Measurements from ENCODE around the gene TMEFF2.
"Not testable (repeated sequence)": the region's sequence is repeated elsewhere in the genome, so short reads cannot be mapped to it uniquely, and the experiment has no call there.

Gene TMEFF2

GRCh38 chr2:192098814-192099491 is 95.8 kb downstream of the TMEFF2 start:
- DNase-seq (ENCODE audit: low read depth), result no peak
- no peak overlapping the region for H3K4me3 ChIP-seq (ENCODE audit: low read depth, low read length)
- TF ChIP-seq CTCF (IDR thresholded peaks at IDR 0.05; ENCODE audit: control insufficient read depth, extremely low read depth, insufficient read depth), result no peak

- no peak overlapping the region for H3K4me3 ChIP-seq (ENCODE audit: low read depth, low read length)
- no peak for TF ChIP-seq CTCF (IDR thresholded peaks at IDR 0.05; ENCODE audit: control insufficient read depth, extremely low read depth, insufficient read depth)
- DNase-seq (ENCODE audit: low read depth), result no peak
These were observed 103.3 kb downstream of the TMEFF2 start for GRCh38 chr2:192091476-192091875.

- TF ChIP-seq CTCF (IDR thresholded peaks at IDR 0.05; ENCODE audit: control insufficient read depth, extremely low read depth, insufficient read depth), result no peak
- no peak for DNase-seq (ENCODE audit: low read depth)
- no peak overlapping the region for H3K4me3 ChIP-seq (ENCODE audit: low read depth, low read length)
These were observed 103.8 kb downstream of the TMEFF2 start for GRCh38 chr2:192090911-192091310.

- no peak for DNase-seq (ENCODE audit: low read depth)
- no peak overlapping the region for H3K4me3 ChIP-seq (ENCODE audit: low read depth, low read length)
- no peak for TF ChIP-seq CTCF (IDR thresholded peaks at IDR 0.05; ENCODE audit: control insufficient read depth, extremely low read depth, insufficient read depth)
These were observed 107.3 kb downstream of the TMEFF2 start for GRCh38 chr2:192087398-192087958.

- H3K4me3 ChIP-seq (ENCODE audit: low read depth, low read length), result no peak overlapping the region
- DNase-seq (ENCODE audit: low read depth), result no peak
- no peak for TF ChIP-seq CTCF (IDR thresholded peaks at IDR 0.05; ENCODE audit: control insufficient read depth, extremely low read depth, insufficient read depth)
These were observed 112.6 kb downstream of the TMEFF2 start for GRCh38 chr2:192082121-192082520.

- H3K4me3 ChIP-seq (ENCODE audit: low read depth, low read length); DNase-seq (ENCODE audit: low read depth): not testable (repeated sequence)
These were observed 114.6 kb downstream of the TMEFF2 start for GRCh38 chr2:192080096-192080495.

- no peak for DNase-seq (ENCODE audit: low read depth)
- TF ChIP-seq CTCF (IDR thresholded peaks at IDR 0.05; ENCODE audit: control insufficient read depth, extremely low read depth, insufficient read depth), result no peak
- H3K4me3 ChIP-seq (ENCODE audit: low read depth, low read length), result no peak overlapping the region
These were observed 120.9 kb downstream of the TMEFF2 start for GRCh38 chr2:192073878-192074277.
